ENCODE data around the gene ABCC8. TPM values are rescaled to one million over a fixed set of nuclear protein-coding genes. Genes with fewer than 3 reads are reported as not detected.

ABCC8 gene
- total and polyA plus RNA-seq, 9 of the 15 experiments (the other 6 are each of a cell fraction or from before 2014, with no cell fraction given), result not detected

DNA sequence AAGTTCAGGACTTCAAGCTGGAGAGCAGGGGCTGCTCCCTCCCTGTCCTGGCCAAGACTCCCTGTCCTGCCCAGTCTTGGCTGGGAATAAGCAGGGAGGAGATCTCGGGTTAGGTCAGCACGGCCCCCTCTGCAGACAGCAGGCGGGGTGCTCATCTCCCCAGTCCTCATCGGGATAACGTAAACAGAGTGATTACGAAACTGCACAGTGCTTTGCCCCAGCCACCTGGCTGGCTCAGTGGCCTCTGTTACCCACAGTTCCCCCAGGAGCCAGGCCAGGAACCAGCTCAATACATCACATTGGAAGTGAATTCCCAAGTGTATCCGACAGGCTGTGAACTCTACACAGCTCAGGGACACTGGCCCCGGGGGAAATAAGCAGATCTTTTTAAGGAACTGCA lies 45.5 kb downstream of the ABCC8 start:
- CTCF ChIA-PET (ENCODE audit: low intra/inter-chr PET ratio), result no interaction called here
- intact Hi-C loops (cut with micrococcal nuclease) (no loop called here), in situ Hi-C loops (cut with MboI) (no loop called here)
- Histone ChIP-seq H3K9me1 (ENCODE audit: control insufficient read depth, insufficient read depth, low read length) (no peaks in the 10 kb centered on the region), H3K27me3 (ENCODE audit: control insufficient read depth in 2 of 2, insufficient read depth in 2 of 2, low read length in 2 of 2) (peaks cover 23 to 70% of the 10 kb centered on the region in 2 experiments; a peak in 3 of 5 replicates), H3K9me3 (replicated peaks; ENCODE audit: control insufficient read depth, insufficient read depth, low read depth, low read length) (no peaks in the 10 kb centered on the region), H3K36me3 (ENCODE audit: control insufficient read depth, insufficient read depth, low read length) (no peaks in the 10 kb centered on the region), H4K20me1 (replicated peaks; ENCODE audit: control insufficient read depth, insufficient read depth, low read length) (0 out of 2 replicates have a peak, but pooled peaks cover 3% of the 10 kb centered on the region), H3K9ac (ENCODE audit: insufficient read depth in 1 of 2, low read depth in 2 of 2, low read length in 2 of 2) (no peak overlapping the region), H3K79me2 (ENCODE audit: control insufficient read depth, insufficient read depth, low read length) (no peaks in the 10 kb centered on the region), H3K27ac (ENCODE audit: extremely low read depth, low read depth, low read length) (no peak overlapping the region), H3K4me1 (replicated peaks in 1 of 2; ENCODE audit: control insufficient read depth in 2 of 2, insufficient read depth in 2 of 2, low read length in 2 of 2) (no peaks in the 10 kb centered on the region; a peak in 1 of 5 replicates), H3K4me2 (ENCODE audit: insufficient read depth, low read length) (no peak overlapping the region), H2AFZ (ENCODE audit: low read depth, low read length) (no peak overlapping the region), H3K4me3 (no peak overlapping the region)
- WGBS (ENCODE audit: insufficient coverage, low coverage, missing lambda C conversion rate), result 5% methylated on average over 8 of the region's 8 CpGs
- no TSS peak for BruUV-seq (replicated peaks)
- ATAC-seq, result no peak
- POLR2A ChIA-PET, result interaction anchor here (0.6 kb wide), 1 partner anchor 1344 kb away, joined by 3 read pairs; no protein-coding TSS in a partner anchor
- no peak for FAIRE-seq
- DNase-seq (ENCODE audit: extremely low read depth in 1 of 4, low spot score in 3 of 4), result no peak
- TF ChIP-seq ATF3 (IDR thresholded peaks at IDR 0.05), result no peak
- no peak for TF ChIP-seq ATF3 (CRISPR knock-in tag; conservative IDR thresholded peaks at IDR 0.05)
- no peak for TF ChIP-seq E2F3 (CRISPR knock-in tag; IDR thresholded peaks at IDR 0.05)
- TF ChIP-seq HNRNPUL1 (IDR thresholded peaks at IDR 0.05; ENCODE audit: low read length), result no peak
- no peak for TF ChIP-seq STAG1 (CRISPR knock-in tag; IDR thresholded peaks at IDR 0.05; ENCODE audit: borderline replicate concordance)
- TF ChIP-seq, protein P1, sequence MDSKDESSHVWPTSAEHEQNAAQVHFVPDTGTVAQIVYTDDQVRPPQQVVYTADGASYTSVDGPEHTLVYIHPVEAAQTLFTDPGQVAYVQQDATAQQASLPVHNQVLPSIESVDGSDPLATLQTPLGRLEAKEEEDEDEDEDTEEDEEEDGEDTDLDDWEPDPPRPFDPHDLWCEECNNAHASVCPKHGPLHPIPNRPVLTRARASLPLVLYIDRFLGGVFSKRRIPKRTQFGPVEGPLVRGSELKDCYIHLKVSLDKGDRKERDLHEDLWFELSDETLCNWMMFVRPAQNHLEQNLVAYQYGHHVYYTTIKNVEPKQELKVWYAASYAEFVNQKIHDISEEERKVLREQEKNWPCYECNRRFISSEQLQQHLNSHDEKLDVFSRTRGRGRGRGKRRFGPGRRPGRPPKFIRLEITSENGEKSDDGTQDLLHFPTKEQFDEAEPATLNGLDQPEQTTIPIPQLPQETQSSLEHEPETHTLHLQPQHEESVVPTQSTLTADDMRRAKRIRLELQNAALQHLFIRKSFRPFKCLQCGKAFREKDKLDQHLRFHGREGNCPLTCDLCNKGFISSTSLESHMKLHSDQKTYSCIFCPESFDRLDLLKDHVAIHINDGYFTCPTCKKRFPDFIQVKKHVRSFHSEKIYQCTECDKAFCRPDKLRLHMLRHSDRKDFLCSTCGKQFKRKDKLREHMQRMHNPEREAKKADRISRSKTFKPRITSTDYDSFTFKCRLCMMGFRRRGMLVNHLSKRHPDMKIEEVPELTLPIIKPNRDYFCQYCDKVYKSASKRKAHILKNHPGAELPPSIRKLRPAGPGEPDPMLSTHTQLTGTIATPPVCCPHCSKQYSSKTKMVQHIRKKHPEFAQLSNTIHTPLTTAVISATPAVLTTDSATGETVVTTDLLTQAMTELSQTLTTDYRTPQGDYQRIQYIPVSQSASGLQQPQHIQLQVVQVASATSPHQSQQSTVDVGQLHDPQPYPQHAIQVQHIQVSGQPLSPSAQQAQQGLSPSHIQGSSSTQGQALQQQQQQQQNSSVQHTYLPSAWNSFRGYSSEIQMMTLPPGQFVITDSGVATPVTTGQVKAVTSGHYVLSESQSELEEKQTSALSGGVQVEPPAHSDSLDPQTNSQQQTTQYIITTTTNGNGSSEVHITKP (IDR thresholded peaks at IDR 0.05; ENCODE audit: partially characterized antibody), result no peak
- TF ChIP-seq HOMEZ (CRISPR knock-in tag; IDR thresholded peaks at IDR 0.05), result no peak
- TF ChIP-seq ZNF23 (CRISPR knock-in tag; IDR thresholded peaks at IDR 0.05), result no peak
- no peak for TF ChIP-seq GABPA (tag; conservative IDR thresholded peaks at IDR 0.05; ENCODE audit: low read depth)
- TF ChIP-seq TCFL5 (CRISPR knock-in tag; conservative IDR thresholded peaks at IDR 0.05), result no peak
- TF ChIP-seq HCFC1 (IDR thresholded peaks at IDR 0.05; ENCODE audit: low read depth, low read length), result no peak
- no peak for TF ChIP-seq ETS2 (tag; IDR thresholded peaks at IDR 0.05; ENCODE audit: borderline replicate concordance, poor library complexity, severe bottlenecking)
- TF ChIP-seq HNRNPL (IDR thresholded peaks at IDR 0.05; ENCODE audit: low read depth, low read length), result no peak
- no peak for TF ChIP-seq MECOM (CRISPR knock-in tag; IDR thresholded peaks at IDR 0.05)
- no peak for TF ChIP-seq ZNF707 (CRISPR knock-in tag; conservative IDR thresholded peaks at IDR 0.05)
- TF ChIP-seq, protein P2, sequence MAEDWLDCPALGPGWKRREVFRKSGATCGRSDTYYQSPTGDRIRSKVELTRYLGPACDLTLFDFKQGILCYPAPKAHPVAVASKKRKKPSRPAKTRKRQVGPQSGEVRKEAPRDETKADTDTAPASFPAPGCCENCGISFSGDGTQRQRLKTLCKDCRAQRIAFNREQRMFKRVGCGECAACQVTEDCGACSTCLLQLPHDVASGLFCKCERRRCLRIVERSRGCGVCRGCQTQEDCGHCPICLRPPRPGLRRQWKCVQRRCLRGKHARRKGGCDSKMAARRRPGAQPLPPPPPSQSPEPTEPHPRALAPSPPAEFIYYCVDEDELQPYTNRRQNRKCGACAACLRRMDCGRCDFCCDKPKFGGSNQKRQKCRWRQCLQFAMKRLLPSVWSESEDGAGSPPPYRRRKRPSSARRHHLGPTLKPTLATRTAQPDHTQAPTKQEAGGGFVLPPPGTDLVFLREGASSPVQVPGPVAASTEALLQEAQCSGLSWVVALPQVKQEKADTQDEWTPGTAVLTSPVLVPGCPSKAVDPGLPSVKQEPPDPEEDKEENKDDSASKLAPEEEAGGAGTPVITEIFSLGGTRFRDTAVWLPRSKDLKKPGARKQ (CRISPR knock-in tag; IDR thresholded peaks at IDR 0.05), result no peak
